HG03571 (cell line): ENCODE data around the gene SYCE3.
"Not testable (repeated sequence)": the region's sequence is repeated elsewhere in the genome, so short reads cannot be mapped to it uniquely, and the experiment has no call there.

ENCODE experiments used
- ATAC-seq: cut with Tn5 transposase; IDR thresholded peaks from one replicate; pipeline ENCODE4 v1.9.1; 2021; ENCODE audit not compliant: unreplicated experiment

The SYCE3 gene

GRCh38 chr22:50522806-50523438, 39.8 kb downstream of the SYCE3 start:
- ATAC-seq, result no peak

- no peak for ATAC-seq
These were observed 40.4 kb downstream of the SYCE3 start for GRCh38 chr22:50522208-50522805.

GRCh38 chr22:50521710-50522109, 41.0 kb downstream of the SYCE3 start:
- no peak for ATAC-seq

GRCh38 chr22:50520826-50521453, 41.8 kb downstream of the SYCE3 start:
- no peak for ATAC-seq

GRCh38 chr22:50520184-50520583, 42.5 kb downstream of the SYCE3 start:
- not testable (repeated sequence) for ATAC-seq

- ATAC-seq, result no peak
These were observed 43.6 kb downstream of the SYCE3 start for GRCh38 chr22:50519151-50519550.

- ATAC-seq, result no peak
These were observed 44.1 kb downstream of the SYCE3 start for GRCh38 chr22:50518606-50519005.

GRCh38 chr22:50517495-50518260, 45.0 kb downstream of the SYCE3 start:
- no peak for ATAC-seq

GRCh38 chr22:50516891-50517290, 45.8 kb downstream of the SYCE3 start:
- no peak for ATAC-seq

- ATAC-seq, result no peak
These were observed 46.7 kb downstream of the SYCE3 start for GRCh38 chr22:50516068-50516467.

- no peak for ATAC-seq
These were observed 49.5 kb downstream of the SYCE3 start for GRCh38 chr22:50513175-50513574.

- ATAC-seq, result no peak
These were observed 53.8 kb downstream of the SYCE3 start for GRCh38 chr22:50508897-50509296.

- ATAC-seq, result peak; percentile 64
These were observed 54.5 kb downstream of the SYCE3 start, which contains the start of gene NCAPH2 for GRCh38 chr22:50507991-50508884. TSS of gene NCAPH2 (plus strand) at chr22:50508224. CDS start at chr22:50508338, 114 bp downstream.

GRCh38 chr22:50507421-50507990, 55.2 kb downstream of the SYCE3 start, which contains the start of gene LMF2:
TSS of gene LMF2 (minus strand) at chr22:50507702. CDS start at chr22:50507675, 27 bp downstream.
- ATAC-seq, result no peak

- ATAC-seq, result no peak
These were observed 55.9 kb downstream of the SYCE3 start for GRCh38 chr22:50506611-50507420.

- ATAC-seq, result no peak
These were observed 56.7 kb downstream of the SYCE3 start for GRCh38 chr22:50505776-50506610.

GRCh38 chr22:50505276-50505775, 57.4 kb downstream of the SYCE3 start:
- no peak for ATAC-seq
